ENCODE measurements around the gene B4GALNT2. TPM values are rescaled to one million over a fixed set of nuclear protein-coding genes. Genes with fewer than 3 reads are reported as not detected.

Gene B4GALNT2
- total RNA-seq, 1 donor from 2014 or later: 0.23 TPM

GRCh38 chr17:49187301-49187700 is 54.7 kb downstream of the B4GALNT2 start:
- ATAC-seq (no peak), DNase-seq (no peak)
- Histone ChIP-seq H3K27me3 (no peaks in the 10 kb centered on the region), H3K36me3 (no peaks in the 10 kb centered on the region), H3K4me1 (no peaks in the 10 kb centered on the region), H3K9me3 (peaks cover 5% of the 10 kb centered on the region), H3K4me3 (no peak overlapping the region), H3K27ac (no peak overlapping the region)
- intact Hi-C loops (cut with DNase I): no loop called here
- TF ChIP-seq CTCF (IDR thresholded peaks at IDR 0.05): no peak

- H3K27me3 ChIP-seq: no peaks in the 10 kb centered on the region
- H3K9me3 ChIP-seq: no peaks in the 10 kb centered on the region
- H3K27ac ChIP-seq: no peak overlapping the region
- no peak for DNase-seq
- no peak for TF ChIP-seq CTCF (IDR thresholded peaks at IDR 0.05)
- H3K36me3 ChIP-seq: no peaks in the 10 kb centered on the region
- no peak overlapping the region for H3K4me3 ChIP-seq
- no peaks in the 10 kb centered on the region for H3K4me1 ChIP-seq
- no peak for ATAC-seq
- intact Hi-C loops (cut with DNase I): no loop called here
Observed at GRCh38 chr17:49190932-49191331, 58.4 kb downstream of the B4GALNT2 start.

GRCh38 chr17:49191409-49191916 is 58.9 kb downstream of the B4GALNT2 start:
- no peaks in the 10 kb centered on the region for H3K9me3 ChIP-seq
- DNase-seq (no peak), ATAC-seq (no peak)
- no peaks in the 10 kb centered on the region for H3K36me3 ChIP-seq
- H3K4me3 ChIP-seq: peak overlapping the region; percentile 64
- no peaks in the 10 kb centered on the region for H3K4me1 ChIP-seq
- TF ChIP-seq CTCF (IDR thresholded peaks at IDR 0.05): no peak
- intact Hi-C loops (cut with DNase I): no loop called here
- H3K27me3 ChIP-seq: no peaks in the 10 kb centered on the region
- peak overlapping the region; percentile 90 for H3K27ac ChIP-seq

- DNase-seq (peak; percentile 94), ATAC-seq (peak; percentile 83)
- no peaks in the 10 kb centered on the region for H3K9me3 ChIP-seq
- H3K4me3 ChIP-seq: peak overlapping the region; percentile 64
- peak overlapping the region; percentile 90 for H3K27ac ChIP-seq
- no peaks in the 10 kb centered on the region for H3K4me1 ChIP-seq
- intact Hi-C loops (cut with DNase I): no loop called here
- peak; percentile 44 for TF ChIP-seq CTCF (IDR thresholded peaks at IDR 0.05)
- H3K36me3 ChIP-seq: no peaks in the 10 kb centered on the region
- no peaks in the 10 kb centered on the region for H3K27me3 ChIP-seq
Observed at GRCh38 chr17:49191917-49192741, 59.6 kb downstream of the B4GALNT2 start.

- H3K36me3 ChIP-seq: no peaks in the 10 kb centered on the region
- peak; percentile 31 for ATAC-seq
- H3K4me1 ChIP-seq: no peaks in the 10 kb centered on the region
- H3K27me3 ChIP-seq: no peaks in the 10 kb centered on the region
- intact Hi-C loops (cut with DNase I): no loop called here
- H3K4me3 ChIP-seq: peak overlapping the region; percentile 64
- peak overlapping the region; percentile 90 for H3K27ac ChIP-seq
- no peaks in the 10 kb centered on the region for H3K9me3 ChIP-seq
- TF ChIP-seq CTCF (IDR thresholded peaks at IDR 0.05): no peak
- no peak for DNase-seq
Observed at GRCh38 chr17:49193513-49194296, 61.1 kb downstream of the B4GALNT2 start.

All from upper lobe of right lung (tissue), 1 donor.